HG03103 (cell line): Measurements from ENCODE around the gene NEK6.

Experiments used
- ATAC-seq: cut with Tn5 transposase; IDR thresholded peaks from one replicate; pipeline ENCODE4 v1.9.1; 2021; ENCODE audit warnings: low read depth; ENCODE audit not compliant: unreplicated experiment

The NEK6 gene

DNA sequence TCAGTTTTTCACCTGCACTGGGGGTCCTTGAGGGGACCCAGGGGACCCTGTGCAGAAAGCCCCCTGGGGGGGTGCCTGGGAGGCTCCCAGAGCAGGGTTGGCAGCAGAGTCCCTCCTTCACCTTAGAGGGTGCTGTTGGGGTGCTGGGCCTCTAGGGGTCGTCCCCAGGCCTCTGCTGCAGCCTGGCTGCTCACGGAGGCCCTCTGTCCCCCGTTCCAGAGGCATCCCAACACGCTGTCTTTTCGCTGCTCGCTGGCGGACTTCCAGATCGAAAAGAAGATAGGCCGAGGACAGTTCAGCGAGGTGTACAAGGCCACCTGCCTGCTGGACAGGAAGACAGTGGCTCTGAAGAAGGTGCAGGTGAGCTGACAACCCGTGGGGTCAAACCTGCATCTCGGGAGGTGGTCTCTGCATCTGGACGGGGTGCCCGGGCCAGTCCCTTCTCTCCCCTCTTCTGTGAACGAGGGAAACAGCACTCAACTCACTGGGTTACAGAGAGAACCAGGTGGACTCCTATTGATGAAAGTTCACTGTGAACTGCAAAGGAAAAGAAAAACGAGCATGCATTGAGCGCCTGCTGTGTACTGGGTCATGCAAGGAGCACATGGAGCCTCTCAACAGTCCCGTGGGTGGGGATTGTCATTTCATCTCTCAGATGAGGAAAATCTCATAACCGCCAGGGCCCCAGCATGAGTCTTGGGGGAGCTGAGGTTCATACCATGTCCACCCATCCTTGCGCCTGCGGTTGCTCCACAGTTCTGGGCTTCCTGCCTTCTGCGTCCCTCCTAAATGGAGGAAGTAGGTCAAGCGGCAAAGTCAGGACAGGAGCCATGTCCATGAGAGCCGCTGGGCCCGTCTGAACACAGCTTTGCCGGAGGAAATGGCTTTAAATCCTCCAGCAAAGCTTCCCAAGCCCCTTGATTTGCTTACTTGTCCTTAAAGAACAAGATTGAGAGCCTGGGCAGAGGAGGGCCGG, 54.8 kb downstream of the NEK6 start:
- no peak for ATAC-seq

DNA sequence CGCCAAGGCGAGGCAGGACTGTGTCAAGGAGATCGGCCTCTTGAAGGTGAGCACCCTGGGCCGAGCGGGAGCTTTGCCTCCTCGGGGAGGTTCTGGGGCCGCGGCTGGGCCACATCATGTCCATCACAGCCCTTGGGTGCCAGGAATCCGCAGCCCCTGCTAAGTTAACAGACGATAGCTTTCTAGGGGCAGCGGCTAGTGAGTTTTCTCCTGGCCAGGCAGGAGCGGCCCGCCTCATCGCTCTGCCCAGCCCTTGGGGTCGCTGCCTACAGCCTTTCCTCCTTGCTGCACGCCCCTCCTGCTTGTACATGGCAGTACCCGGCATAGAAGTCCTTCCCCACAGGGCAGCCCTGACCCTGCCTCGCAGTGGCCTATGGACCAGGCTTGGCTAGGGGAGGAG, 56.2 kb downstream of the NEK6 start:
- no peak for ATAC-seq

GRCh38 chr9:124315882-124316281, 58.1 kb downstream of the NEK6 start:
- ATAC-seq, result no peak

DNA sequence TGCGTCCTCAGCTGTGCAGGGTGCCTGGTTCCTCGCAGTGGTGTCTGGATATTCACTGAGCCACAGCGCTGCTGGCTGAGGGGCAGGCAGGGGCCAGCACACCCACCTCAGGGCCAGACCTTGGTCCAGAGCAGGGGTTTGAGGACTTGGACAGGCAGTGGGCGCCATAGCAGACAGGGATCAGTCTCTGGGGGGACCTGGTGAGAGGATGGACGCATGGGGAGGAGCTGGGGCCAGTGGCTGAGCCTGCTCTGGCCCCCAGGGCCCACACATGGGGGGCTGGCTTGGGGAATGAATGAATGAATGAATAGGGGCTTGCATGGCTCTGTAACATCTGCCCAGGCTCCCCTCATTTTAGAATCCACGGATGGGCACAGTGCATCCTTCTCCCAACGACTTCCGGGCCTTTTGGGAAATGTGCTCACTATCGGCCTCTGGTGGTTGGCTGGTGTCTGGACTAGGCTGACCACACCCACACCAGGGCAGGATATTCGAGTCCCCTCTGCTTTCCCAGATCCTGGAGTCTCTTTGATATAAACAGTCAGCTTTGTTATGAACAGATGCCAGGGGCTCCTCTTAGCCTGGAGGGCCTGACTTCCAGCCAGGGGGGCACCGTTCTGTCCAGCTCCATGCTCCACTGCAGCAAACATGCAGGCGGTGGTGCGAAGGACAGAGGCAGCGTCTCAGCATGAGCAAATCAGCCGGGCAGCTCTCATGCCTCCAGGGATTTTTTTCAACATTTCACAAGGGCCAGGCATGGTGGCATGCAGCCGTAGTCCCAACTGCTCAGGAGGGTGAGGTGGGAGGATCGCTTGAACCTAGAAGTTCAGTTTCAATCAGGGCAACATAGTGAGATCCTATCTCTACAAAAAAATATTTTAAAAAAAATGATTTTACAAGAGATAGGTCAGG, 62.6 kb downstream of the NEK6 start:
- ATAC-seq, result no peak

- no peak for ATAC-seq
Observed at GRCh38 chr9:124321416-124321815, 63.7 kb downstream of the NEK6 start.

DNA sequence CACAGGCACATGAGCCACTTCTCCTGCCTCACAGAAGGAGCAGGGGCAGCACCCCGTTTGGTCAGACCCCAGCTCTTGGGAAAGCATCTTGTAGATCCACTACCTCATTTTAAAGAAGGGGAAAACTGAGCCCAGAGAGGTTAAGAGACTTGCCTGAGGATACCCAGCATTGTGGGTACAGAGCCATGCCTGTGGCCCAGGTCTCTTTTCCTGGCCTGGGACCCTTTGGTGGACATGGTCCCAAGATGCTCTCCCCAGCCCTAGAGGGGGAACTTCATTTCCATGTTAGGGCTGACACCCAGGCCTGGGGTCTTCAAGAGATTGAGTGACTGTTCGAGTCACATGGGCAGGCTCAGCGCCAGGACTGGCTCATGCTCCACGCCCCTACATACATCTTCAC, 64.2 kb downstream of the NEK6 start:
- no peak for ATAC-seq

- no peak for ATAC-seq
Observed at GRCh38 chr9:124322618-124323432, 65.1 kb downstream of the NEK6 start.

DNA sequence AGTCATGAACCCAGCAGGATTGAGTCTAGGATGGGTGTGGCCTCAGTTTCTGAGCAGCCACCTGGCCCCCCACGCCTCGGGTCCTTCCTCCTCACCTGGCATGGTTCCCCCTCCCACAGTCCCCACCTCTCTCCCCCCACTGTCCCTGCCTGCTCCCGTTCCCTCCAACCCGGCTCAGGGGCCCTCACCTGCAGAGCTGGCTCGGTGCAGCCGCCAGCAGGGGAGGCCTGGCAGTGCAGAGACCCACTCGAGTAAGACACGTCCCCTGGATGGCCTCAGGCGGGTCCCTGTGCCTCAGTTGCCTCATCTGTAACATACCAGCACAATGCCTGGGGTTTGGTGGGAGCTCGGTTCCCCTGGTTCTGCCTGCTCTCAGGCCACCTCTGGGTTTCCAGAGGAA, 66.2 kb downstream of the NEK6 start:
- no peak for ATAC-seq

- no peak for ATAC-seq
Observed at GRCh38 chr9:124325816-124326215, 68.1 kb downstream of the NEK6 start.

GRCh38 chr9:124326378-124326777, 68.6 kb downstream of the NEK6 start:
- no peak for ATAC-seq

GRCh38 chr9:124327491-124327890, 69.7 kb downstream of the NEK6 start:
- ATAC-seq, result no peak

DNA sequence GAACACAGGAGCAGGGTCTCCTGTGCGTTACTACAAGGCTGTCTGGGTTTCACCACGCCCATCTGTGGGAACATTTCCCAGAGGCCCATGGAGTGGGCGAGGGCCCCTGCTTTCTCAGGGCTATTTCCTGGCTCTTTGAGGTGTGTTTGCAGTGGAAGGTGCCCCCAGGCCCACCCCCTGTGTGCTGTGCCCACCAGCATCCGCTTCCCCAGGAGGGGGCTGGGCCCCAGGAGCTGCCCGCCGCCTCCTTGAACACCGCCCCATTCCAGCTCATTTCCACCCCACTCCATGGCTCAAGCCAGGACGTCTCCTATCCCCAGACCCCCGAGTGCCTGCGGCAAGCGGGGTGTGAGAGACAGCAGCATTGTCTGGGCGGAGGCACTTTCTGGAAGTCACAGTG, 70.5 kb downstream of the NEK6 start:
- ATAC-seq, result no peak

- no peak for ATAC-seq
Observed at GRCh38 chr9:124329206-124329792, 71.5 kb downstream of the NEK6 start.

GRCh38 chr9:124330011-124330697, 72.4 kb downstream of the NEK6 start:
- no peak for ATAC-seq

DNA sequence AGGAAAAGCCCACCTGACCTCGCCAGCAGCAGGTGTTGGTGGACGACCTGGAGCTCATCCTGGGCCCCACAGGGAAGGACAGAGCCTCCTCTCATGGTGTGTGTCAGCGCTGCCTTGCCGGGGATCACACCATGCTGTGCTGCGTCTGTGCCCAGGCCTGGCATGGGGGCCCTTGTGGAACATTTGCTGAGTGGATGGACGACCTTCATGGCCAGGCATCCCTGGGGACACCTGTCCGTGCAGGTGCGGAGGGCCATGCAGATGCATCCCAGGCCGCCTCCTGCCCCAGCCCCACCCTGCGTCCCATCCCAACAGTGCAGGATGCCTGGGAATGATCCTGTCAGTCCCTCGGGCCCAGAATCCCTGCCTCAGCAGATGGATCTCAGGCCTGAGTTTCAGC, 73.8 kb downstream of the NEK6 start:
- ATAC-seq, result no peak

GRCh38 chr9:124332361-124333202, 74.8 kb downstream of the NEK6 start:
- no peak for ATAC-seq

DNA sequence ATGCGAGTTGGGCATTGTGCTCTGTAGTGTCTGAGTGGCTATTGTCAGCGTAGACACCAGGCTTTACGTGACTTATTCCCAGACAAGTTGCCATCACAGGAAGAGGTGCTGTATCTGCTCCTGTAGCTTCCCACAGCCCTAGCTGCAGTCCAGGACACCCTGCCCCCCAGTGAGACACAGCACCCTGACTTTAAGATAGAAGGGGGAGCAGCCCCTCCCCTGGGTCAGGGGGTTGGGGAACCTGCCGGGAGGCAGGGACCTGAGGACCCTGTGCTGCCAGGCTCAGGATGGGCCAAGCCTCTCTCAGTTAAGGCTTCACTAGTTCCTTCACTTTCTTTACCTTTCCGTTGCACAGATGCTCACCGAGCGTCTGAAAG, 75.4 kb downstream of the NEK6 start:
- ATAC-seq, result no peak

DNA sequence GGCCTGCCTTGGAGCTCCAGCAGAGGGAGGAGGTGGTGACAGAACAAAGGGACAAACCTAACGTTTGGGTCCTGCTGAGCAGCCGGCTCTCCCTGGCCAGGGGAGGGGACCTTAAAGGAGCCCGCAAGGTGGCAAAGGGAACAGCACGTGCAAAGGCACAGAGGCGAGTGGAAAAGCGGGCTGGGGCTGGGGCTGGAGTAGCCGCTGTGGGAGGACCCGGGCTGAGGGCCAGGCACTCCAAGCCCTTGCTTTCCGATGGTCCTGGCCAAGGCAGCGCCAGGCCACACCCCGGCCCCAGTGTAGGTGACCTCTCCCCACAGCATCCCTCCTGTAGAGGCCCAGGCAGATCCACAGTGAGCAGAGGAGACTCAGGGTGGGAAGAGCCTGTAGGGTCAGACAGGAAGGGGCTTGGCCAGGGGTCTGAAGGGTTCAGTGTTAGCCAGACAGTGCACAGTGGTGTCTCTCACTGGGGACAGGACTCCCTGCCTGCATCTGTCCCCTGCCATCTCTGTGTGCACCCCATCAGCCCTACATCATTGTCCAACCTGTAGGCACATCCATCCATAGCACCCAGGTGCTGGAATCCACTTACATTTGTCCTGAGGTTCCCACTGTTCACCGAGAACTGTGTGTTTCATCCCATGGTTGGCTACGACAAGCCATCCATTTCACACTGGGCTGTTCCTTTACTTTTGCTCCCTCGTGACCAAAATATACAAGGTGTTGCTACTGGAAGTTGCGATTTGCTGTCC, 77.0 kb downstream of the NEK6 start:
- ATAC-seq, result no peak
